Activated CD8-positive, alpha-beta T cell treated with anti-CD3 and anti-CD28 coated beads, Interleukin-2, amount 10 ng/mL, durations not matched to agents 7 days and 5 days (primary cell): ENCODE data around the gene KPNB1. TPM values are rescaled to one million over a fixed set of nuclear protein-coding genes. Genes with fewer than 3 reads are reported as not detected.

Experiments used
- ATAC-seq: fragments of 150-1000 bp; cut with Tn5 transposase; one replicate; pipeline ENCODE4 v1.10.0; 2021; ENCODE audit warnings: moderate library complexity
- CTCF ChIA-PET: fragments of 350-600 bp; sonication (Branson Sonifier 250); formaldehyde crosslinking; loops from one replicate; lab custom pipeline; 2021; ENCODE audit warnings: antibody characterized with exemption; lab: Charles Lee
- POLR2A ChIA-PET: fragments of 350-600 bp; sonication (Branson Sonifier 250); formaldehyde crosslinking; loops from one replicate; lab custom pipeline; 2021; ENCODE audit warnings: antibody characterized with exemption; lab: Charles Lee
- DNase-seq: peaks from one replicate; pipeline ENCODE4 v3.0.0-alpha.2; 2020
- H3K27ac Mint-ChIP-seq: one replicate; pipeline ENCODE4 v1.8.0; 2021; ENCODE audit warnings: mild to moderate bottlenecking, mixed read lengths
- H3K27me3 Mint-ChIP-seq: one replicate; pipeline ENCODE4 v1.8.0; 2021; ENCODE audit warnings: low read depth, mixed read lengths
- H3K36me3 Mint-ChIP-seq: one replicate; pipeline ENCODE4 v1.8.0; 2021; ENCODE audit warnings: low read depth, mixed read lengths
- H3K4me1 Mint-ChIP-seq: one replicate; pipeline ENCODE4 v1.8.0; 2021; ENCODE audit warnings: low read depth, mixed read lengths
- H3K4me3 Mint-ChIP-seq: one replicate; pipeline ENCODE4 v1.8.0; 2021; ENCODE audit warnings: mild to moderate bottlenecking, mixed read lengths
- H3K9me3 Mint-ChIP-seq: one replicate; pipeline ENCODE4 v1.8.0; 2022; ENCODE audit warnings: mixed read lengths; ENCODE audit not compliant: insufficient read depth
- total RNA-seq, 2 experiments: library from RNA; stranded (reverse); gene quantifications; one replicate each; pipeline ENCODE4 v1.2.3, GENCODE V29; 2021

KPNB1 gene
- total RNA-seq, 2 experiments from 2014 or later, result 413 to 427 TPM

DNA sequence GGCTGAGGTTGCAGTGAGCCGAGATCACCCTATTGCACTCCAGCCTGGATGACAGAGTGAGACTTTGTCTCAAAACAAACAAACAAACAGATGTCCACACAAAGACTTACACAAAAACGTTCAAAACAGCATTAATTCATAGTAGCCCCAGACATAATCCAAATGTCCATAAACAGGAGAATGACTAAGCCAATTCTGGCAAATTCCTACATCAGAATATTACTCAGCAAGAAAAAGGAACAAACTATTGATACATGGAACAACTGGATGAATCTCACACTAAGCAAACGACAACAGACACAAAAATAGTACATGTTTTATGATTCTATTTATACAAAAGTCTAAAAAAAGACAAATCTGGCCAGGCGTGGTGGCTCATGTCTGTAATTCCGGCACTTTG lies 10.8 kb upstream of the KPNB1 start:
- ChIA-PET CTCF (no interaction called here), POLR2A (no interaction called here)
- H3K4me3 Mint-ChIP-seq, result no peak overlapping the region
- peaks cover 24% of the 10 kb centered on the region for H3K4me1 Mint-ChIP-seq
- DNase-seq (no peak), ATAC-seq (no peak)
- H3K9me3 Mint-ChIP-seq, result no peaks in the 10 kb centered on the region
- H3K27ac Mint-ChIP-seq, result no peak overlapping the region
- peaks cover 8% of the 10 kb centered on the region for H3K36me3 Mint-ChIP-seq
- H3K27me3 Mint-ChIP-seq, result no peaks in the 10 kb centered on the region

DNA sequence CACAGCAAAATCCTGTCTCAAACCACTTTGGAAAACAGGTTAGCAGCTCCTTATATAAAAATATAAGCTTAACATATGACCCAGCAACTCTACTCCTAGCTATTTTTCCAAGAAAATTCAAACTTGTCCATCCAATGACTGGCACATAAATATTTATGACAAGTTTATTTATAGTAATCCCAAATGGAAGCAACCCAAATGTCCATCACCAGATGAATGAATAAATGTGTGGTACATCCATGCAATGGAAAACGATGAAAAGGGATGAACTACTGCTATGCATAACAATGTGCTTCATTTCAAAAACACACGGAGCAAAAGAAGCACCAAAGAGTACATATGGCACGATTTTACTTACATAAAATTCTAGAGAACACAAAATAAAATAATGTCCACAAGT lies 9.6 kb upstream of the KPNB1 start:
- Mint-ChIP-seq H3K27ac (no peak overlapping the region), H3K27me3 (no peaks in the 10 kb centered on the region), H3K36me3 (peaks cover 8% of the 10 kb centered on the region), H3K4me1 (peaks cover 13% of the 10 kb centered on the region), H3K9me3 (no peaks in the 10 kb centered on the region), H3K4me3 (no peak overlapping the region)
- ChIA-PET CTCF (no interaction called here), POLR2A (no interaction called here)
- no peak for DNase-seq
- no peak for ATAC-seq

DNA sequence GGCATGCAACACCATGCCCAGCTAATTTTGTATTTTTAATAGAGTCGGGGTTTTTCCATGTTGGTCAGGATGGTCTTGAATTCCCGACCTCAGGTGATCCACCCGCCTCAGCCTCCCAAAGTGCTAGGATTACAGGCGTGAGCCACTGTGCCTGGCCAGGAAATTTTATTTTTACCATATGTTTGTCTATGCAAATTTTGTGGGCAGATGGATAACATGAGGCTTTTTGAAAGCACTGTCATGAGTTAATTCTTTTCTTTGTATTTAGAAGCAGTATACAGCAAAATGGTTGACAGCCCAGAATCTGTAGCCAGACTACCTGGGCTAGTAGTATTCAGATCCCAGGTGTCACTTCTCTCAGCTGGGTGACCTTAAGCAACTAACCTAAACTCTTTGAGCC lies 8.5 kb upstream of the KPNB1 start:
- DNase-seq (no peak), ATAC-seq (no peak)
- H3K27me3 Mint-ChIP-seq, result no peaks in the 10 kb centered on the region
- H3K27ac Mint-ChIP-seq, result no peak overlapping the region
- CTCF ChIA-PET, result no interaction called here
- no peaks in the 10 kb centered on the region for H3K9me3 Mint-ChIP-seq
- POLR2A ChIA-PET, result interaction anchor here (1.6 kb wide), 1 partner anchor 8 kb away, joined by 5 read pairs; the partner anchor contains the start of gene KPNB1
- H3K4me1 Mint-ChIP-seq, result peaks cover 9% of the 10 kb centered on the region
- peaks cover 5% of the 10 kb centered on the region for H3K36me3 Mint-ChIP-seq
- H3K4me3 Mint-ChIP-seq, result no peak overlapping the region

DNA sequence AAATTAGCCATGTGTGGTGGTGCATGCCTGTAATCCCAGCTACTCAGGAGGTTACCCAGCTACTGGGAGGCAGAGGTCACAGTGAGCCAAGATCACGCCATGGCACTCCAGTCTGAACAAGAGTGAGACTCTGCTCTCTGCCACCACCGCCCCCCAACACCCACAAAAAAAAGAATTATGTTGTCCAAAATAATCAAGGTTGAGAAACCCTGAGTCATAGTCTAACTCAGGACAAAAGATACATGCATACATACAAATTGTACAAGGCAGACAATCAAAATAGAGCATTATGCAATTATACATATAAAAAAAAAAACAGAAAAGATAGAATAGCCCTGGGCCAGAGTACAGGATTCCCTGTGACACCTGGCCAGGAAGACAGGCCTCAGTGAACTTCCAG lies 6.6 kb upstream of the KPNB1 start:
- ATAC-seq (no peak), DNase-seq (no peak)
- ChIA-PET POLR2A (no interaction called here), CTCF (interaction anchor here (2.2 kb wide), 1 partner anchor 21 kb away, joined by 5 read pairs; no protein-coding TSS in a partner anchor)
- H3K9me3 Mint-ChIP-seq, result no peaks in the 10 kb centered on the region
- no peak overlapping the region for H3K27ac Mint-ChIP-seq
- H3K4me3 Mint-ChIP-seq, result no peak overlapping the region
- H3K36me3 Mint-ChIP-seq, result peaks cover 4% of the 10 kb centered on the region
- H3K27me3 Mint-ChIP-seq, result no peaks in the 10 kb centered on the region
- peaks cover 10% of the 10 kb centered on the region for H3K4me1 Mint-ChIP-seq

DNA sequence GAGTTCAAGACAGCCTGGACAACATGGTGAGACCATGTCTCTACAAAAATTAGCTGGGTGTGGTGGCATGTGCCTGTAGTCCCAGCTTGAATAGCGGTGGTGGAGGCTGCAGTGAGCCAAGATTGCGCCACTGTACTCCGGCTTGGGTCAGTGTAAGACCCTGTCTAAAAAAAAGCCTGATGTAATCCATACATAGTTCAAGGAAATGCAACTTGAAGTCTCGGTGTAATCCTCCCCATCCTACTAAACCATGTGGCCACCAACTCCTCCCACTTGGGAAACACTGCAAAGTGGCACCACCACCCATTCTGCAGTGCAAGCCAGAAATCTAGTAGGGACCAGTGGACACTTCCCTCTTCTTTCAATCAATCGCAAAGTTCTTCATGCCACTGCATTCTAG lies 5.4 kb upstream of the KPNB1 start:
- DNase-seq, result no peak
- Mint-ChIP-seq H3K27me3 (no peaks in the 10 kb centered on the region), H3K9me3 (no peaks in the 10 kb centered on the region), H3K27ac (no peak overlapping the region), H3K4me3 (no peak overlapping the region), H3K36me3 (peaks cover 10% of the 10 kb centered on the region), H3K4me1 (peaks cover 17% of the 10 kb centered on the region)
- ATAC-seq, result no peak
- POLR2A ChIA-PET, result no interaction called here
- CTCF ChIA-PET, result interaction anchor here (2.2 kb wide), 1 partner anchor 20 kb away, joined by 5 read pairs; no protein-coding TSS in a partner anchor

DNA sequence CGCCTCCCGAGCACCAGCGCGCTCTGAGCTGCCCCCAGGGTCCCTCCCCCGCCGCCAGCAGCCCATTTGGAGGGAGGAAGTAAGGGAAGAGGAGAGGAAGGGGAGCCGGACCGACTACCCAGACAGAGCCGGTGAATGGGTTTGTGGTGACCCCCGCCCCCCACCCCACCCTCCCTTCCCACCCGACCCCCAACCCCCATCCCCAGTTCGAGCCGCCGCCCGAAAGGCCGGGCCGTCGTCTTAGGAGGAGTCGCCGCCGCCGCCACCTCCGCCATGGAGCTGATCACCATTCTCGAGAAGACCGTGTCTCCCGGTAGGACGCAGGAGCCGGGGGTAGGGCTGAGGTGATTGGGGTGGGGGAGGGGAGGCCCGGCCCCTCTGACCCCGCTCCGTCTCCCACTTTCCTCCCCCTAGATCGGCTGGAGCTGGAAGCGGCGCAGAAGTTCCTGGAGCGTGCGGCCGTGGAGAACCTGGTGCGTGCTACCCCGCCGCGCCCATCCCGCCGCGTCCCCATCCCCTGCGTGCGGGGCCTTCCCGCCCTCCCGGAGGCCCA lies 329 bp downstream of the KPNB1 start:
- POLR2A ChIA-PET, result interaction anchor here (0.7 to 4.4 kb wide), 11 partner anchors 8 to 287 kb away, joined by 3 to 29 read pairs (median 4); partner anchors contain the start of gene TBX21
- CTCF ChIA-PET, result interaction anchor here (0.7 to 8.7 kb wide), 15 partner anchors 8 to 421 kb away, joined by 3 to 95 read pairs (median 4); partner anchors contain the start of genes PNPO and TBX21
- Mint-ChIP-seq H3K27me3 (no peaks in the 10 kb centered on the region), H3K4me1 (peaks cover 48% of the 10 kb centered on the region), H3K36me3 (peaks cover 51% of the 10 kb centered on the region), H3K4me3 (peak overlapping the region; percentile 97), H3K27ac (peak overlapping the region; percentile 100), H3K9me3 (no peaks in the 10 kb centered on the region)
- ATAC-seq (peak; percentile 2), DNase-seq (peak; percentile 71)

DNA sequence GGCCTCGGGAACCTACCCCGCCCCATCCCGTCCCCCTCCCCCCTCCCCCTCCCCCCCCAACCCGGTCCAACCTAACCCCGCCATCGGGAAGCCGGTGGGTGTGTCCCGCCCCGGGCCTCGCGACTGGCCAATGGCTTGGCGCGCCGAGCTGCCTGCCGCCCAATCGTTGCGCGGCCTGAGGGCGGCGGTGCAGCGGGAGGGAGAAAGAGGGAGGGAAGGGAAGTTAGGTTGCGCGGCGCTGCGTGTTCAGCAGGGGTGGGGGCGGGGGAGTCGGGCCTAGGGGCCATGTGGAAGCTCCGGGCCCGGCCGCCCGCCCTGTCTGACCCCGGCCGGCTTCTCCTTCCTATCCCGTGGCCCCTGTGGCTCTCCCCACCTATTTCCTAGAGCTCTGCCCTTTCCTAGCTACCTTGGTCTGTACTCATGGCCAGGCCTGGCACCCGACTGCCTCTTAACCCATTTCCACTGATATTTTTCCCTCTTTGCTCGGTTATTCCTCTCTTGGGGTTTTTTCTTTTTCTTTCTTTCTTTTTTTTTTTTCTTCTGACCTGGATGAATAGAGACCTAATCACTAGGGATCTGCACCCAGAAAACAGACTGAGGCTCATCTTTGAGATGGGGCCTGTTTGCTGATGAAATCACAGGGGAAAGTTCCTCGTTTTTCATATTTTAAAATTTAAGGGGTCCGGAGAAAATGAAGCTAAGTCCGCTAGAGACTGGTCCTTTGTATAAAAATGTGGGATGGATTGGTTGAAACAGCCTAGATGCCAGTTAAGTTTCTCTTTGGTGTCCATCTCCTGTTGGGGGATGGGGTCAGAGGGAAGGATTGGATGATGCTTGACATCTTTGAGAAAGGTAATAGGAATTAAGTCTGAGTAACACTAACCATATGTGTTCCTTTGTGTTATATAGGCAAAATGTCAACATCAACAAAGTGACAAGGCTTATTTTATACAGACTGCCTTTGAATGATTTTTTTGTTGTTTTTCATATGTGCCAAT lies 1.1 kb downstream of the KPNB1 start:
- H3K4me3 Mint-ChIP-seq, result peak overlapping the region; percentile 97
- ATAC-seq (peak; percentile 48), DNase-seq (peak; percentile 95)
- no peaks in the 10 kb centered on the region for H3K9me3 Mint-ChIP-seq
- H3K36me3 Mint-ChIP-seq, result peaks cover 59% of the 10 kb centered on the region
- no peaks in the 10 kb centered on the region for H3K27me3 Mint-ChIP-seq
- POLR2A ChIA-PET, result interaction anchor here (0.7 to 4.4 kb wide), 4 partner anchors 8 to 37 kb away, joined by 3 to 29 read pairs (median 15); no protein-coding TSS in a partner anchor
- CTCF ChIA-PET, result interaction anchor here (0.7 to 8.7 kb wide), 8 partner anchors 8 to 291 kb away, joined by 3 to 95 read pairs (median 4); partner anchors contain the start of gene PNPO
- peaks cover 56% of the 10 kb centered on the region for H3K4me1 Mint-ChIP-seq
- H3K27ac Mint-ChIP-seq, result peak overlapping the region; percentile 77

DNA sequence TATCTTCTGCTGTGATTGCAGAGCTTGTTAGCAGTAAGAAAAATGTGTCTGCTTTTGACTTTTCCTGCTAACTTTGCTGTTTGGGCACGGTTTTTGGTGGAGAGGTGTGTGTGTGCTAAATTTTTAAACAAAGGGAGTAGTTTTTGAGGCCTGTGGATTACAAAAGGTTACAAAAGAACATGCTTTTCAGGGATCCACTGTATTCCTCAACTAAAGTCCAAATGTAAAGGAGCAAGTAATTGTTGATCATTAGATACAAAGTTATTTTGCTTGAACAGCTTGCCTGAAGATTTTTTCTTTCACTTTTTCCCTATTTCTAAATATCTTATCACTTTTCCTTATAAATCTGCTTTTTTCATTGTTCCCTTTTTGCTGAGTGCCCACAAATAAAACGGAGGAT lies 2.0 kb downstream of the KPNB1 start:
- H3K36me3 Mint-ChIP-seq, result peaks cover 66% of the 10 kb centered on the region

DNA sequence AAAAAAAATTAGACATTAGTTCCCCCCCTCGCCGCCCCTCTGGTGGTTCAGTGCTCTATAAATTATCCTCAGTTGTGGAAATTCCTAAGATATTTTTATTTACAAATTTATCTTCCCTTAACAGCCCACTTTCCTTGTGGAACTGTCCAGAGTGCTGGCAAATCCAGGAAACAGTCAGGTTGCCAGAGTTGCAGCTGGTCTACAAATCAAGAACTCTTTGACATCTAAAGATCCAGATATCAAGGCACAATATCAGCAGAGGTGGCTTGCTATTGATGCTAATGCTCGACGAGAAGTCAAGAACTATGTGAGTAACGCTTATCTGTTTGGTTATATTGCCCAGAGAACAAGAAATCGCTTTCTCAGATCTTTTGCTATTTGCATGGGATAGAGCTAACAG lies 2.9 kb downstream of the KPNB1 start:
- no peak for ATAC-seq
- CTCF ChIA-PET, result interaction anchor here (5.6 to 8.7 kb wide), 2 partner anchors 12 to 48 kb away, joined by 21 to 95 read pairs; no protein-coding TSS in a partner anchor
- no peak for DNase-seq
- peaks cover 64% of the 10 kb centered on the region for H3K4me1 Mint-ChIP-seq
- no peaks in the 10 kb centered on the region for H3K9me3 Mint-ChIP-seq
- no peaks in the 10 kb centered on the region for H3K27me3 Mint-ChIP-seq
- POLR2A ChIA-PET, result interaction anchor here (1.4 kb wide), 1 partner anchor 24 kb away, joined by 3 read pairs; no protein-coding TSS in a partner anchor
- peaks cover 72% of the 10 kb centered on the region for H3K36me3 Mint-ChIP-seq
- peak overlapping the region; percentile 54 for H3K4me3 Mint-ChIP-seq
- H3K27ac Mint-ChIP-seq, result peak overlapping the region; percentile 64

More for the DNA sequence above, 2.0 kb downstream of the KPNB1 start:
- H3K4me3 Mint-ChIP-seq, result peak overlapping the region; percentile 97
- CTCF ChIA-PET, result interaction anchor here (2.6 to 8.7 kb wide), 3 partner anchors 13 to 48 kb away, joined by 8 to 95 read pairs (median 21); no protein-coding TSS in a partner anchor
- POLR2A ChIA-PET, result interaction anchor here (1.4 to 4.4 kb wide), 2 partner anchors 12 to 25 kb away, joined by 3 to 29 read pairs; no protein-coding TSS in a partner anchor
- no peaks in the 10 kb centered on the region for H3K27me3 Mint-ChIP-seq
- H3K4me1 Mint-ChIP-seq, result peaks cover 59% of the 10 kb centered on the region
- H3K9me3 Mint-ChIP-seq, result no peaks in the 10 kb centered on the region
- ATAC-seq (no peak), DNase-seq (no peak)
- no peak overlapping the region for H3K27ac Mint-ChIP-seq

DNA sequence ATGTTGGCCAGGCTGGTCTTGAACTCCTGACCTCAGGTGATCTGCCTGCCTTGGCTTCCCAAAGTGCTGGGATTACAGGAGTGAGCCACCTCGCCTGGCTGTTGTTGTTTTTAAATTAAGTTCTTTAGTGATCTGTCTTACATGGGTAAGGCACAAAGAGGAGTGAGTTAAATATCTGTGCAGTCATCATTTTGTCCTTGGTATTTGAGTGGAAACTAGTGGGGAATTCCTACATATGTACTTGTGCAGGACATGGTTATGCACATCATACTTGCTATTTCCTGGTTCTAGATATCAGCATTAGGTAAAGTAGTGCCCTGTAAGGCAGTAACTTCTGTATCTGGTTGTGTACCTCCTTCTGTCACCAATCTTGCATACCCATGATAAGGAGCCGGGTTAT lies 3.7 kb downstream of the KPNB1 start:
- DNase-seq (no peak), ATAC-seq (no peak)
- no peak overlapping the region for H3K27ac Mint-ChIP-seq
- CTCF ChIA-PET, result interaction anchor here (8.7 kb wide), 1 partner anchor 11 kb away, joined by 95 read pairs; no protein-coding TSS in a partner anchor
- H3K27me3 Mint-ChIP-seq, result no peaks in the 10 kb centered on the region
- H3K4me3 Mint-ChIP-seq, result peak overlapping the region; percentile 25
- H3K4me1 Mint-ChIP-seq, result peaks cover 63% of the 10 kb centered on the region
- peaks cover 76% of the 10 kb centered on the region for H3K36me3 Mint-ChIP-seq
- H3K9me3 Mint-ChIP-seq, result no peaks in the 10 kb centered on the region
- POLR2A ChIA-PET, result no interaction called here

DNA sequence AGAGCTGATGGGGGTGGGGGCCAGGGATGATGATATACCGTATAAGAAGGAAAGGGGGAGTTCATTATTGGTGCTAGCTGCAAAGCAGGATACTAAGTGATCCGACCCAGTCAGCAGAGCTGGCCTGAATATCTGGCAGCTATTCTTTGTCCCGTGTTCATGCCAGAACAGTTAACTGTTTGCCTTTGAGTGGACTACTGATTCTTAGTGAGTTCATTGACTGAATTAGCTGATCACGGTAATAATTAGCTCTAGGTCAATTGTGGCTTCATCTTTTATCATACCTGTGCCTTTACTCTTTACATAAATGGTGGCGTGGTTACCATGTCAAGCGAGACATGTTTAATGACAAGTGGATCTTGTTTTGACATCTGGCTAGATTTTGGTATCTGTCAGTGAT lies 5.3 kb downstream of the KPNB1 start:
- ATAC-seq (no peak), DNase-seq (no peak)
- Mint-ChIP-seq H3K9me3 (no peaks in the 10 kb centered on the region), H3K27me3 (no peaks in the 10 kb centered on the region), H3K4me3 (no peak overlapping the region), H3K4me1 (peaks cover 69% of the 10 kb centered on the region), H3K27ac (no peak overlapping the region), H3K36me3 (peaks cover 75% of the 10 kb centered on the region)
- POLR2A ChIA-PET, result interaction anchor here (0.6 to 1.3 kb wide), 2 partner anchors 9 to 25 kb away, joined by 3 to 7 read pairs; no protein-coding TSS in a partner anchor
- CTCF ChIA-PET, result interaction anchor here (1.3 to 8.7 kb wide), 2 partner anchors 9 to 20 kb away, joined by 3 to 95 read pairs; no protein-coding TSS in a partner anchor
